Neural cell (in vitro differentiated cells): ENCODE results near the gene PANX2.

Experiments used
- CTCF ChIP-seq: fragments of 450-650 bp; IDR thresholded peaks from 2 replicates; pipeline ENCODE4 v1.5.1; 2014; ENCODE audit warnings: antibody characterized with exemption, mild to moderate bottlenecking, moderate library complexity; ENCODE audit not compliant: poor library complexity, severe bottlenecking
- EP300 ChIP-seq: fragments of 450-650 bp; conservative IDR thresholded peaks from 2 replicates; pipeline ENCODE4 v1.6.1; 2014; ENCODE audit warnings: antibody characterized with exemption, mild to moderate bottlenecking, moderate library complexity; ENCODE audit not compliant: poor library complexity, severe bottlenecking
- EZH2 ChIP-seq: fragments of 200-600, 300-800 bp; shearing (Covaris generic), sonication (generic); IDR thresholded peaks from 2 replicates; pipeline ENCODE4 v1.6.1; 2014; ENCODE audit warnings: antibody characterized with exemption, low read length, borderline replicate concordance, mild to moderate bottlenecking; ENCODE audit not compliant: insufficient read depth, poor library complexity, severe bottlenecking
- POLR2AphosphoS5 ChIP-seq: IDR thresholded peaks from 2 replicates; pipeline ENCODE4 v1.6.1; 2012
- REST ChIP-seq: IDR thresholded peaks from 2 replicates; pipeline ENCODE4 v1.6.1; 2012; ENCODE audit warnings: borderline replicate concordance
- TAF1 ChIP-seq: IDR thresholded peaks from 2 replicates; pipeline ENCODE4 v1.6.1; 2012; ENCODE audit warnings: low read depth

GRCh38 chr22:50121202-50121740 lies 49.3 kb upstream of the PANX2 start:
- no peak for TF ChIP-seq CTCF
- TF ChIP-seq EZH2, result no peak
- no peak for TF ChIP-seq POLR2AphosphoS5
- TF ChIP-seq EP300, result no peak
- TF ChIP-seq TAF1, result no peak
- TF ChIP-seq REST, result no peak
